A172 (cell line): Measurements from ENCODE around the gene RBM6. TPM values are rescaled to one million over a fixed set of nuclear protein-coding genes. Genes with fewer than 3 reads are reported as not detected.

Source experiments
- total RNA-seq: library from RNA; depleted of rRNA; stranded (reverse); fragments of >200 nt; shearing (Covaris generic); gene quantifications from 2 replicates; pipeline ENCODE4 v1.2.3, GENCODE V29; 2014; rRNA removed

RBM6 gene
- total RNA-seq, 1 experiment from 2014 or later, result 36.6 TPM

Other genes with a start within 250 kb of the RBM6 start
- gene AMIGO3, start 220.5 kb upstream of the RBM6 start, total RNA-seq, result 0.41 and 1.0 TPM in 2 replicates
- 25.6 and 27.3 TPM in 2 replicates for gene GMPPB, start 216.2 kb upstream of the RBM6 start, total RNA-seq
- gene IP6K1, start 153.6 kb upstream of the RBM6 start, total RNA-seq, result 26.6 and 31.0 TPM in 2 replicates
- gene CDHR4, start 140.3 kb upstream of the RBM6 start, total RNA-seq, result not detected in 2 replicates
- 2.8 and 6.4 TPM in 2 replicates for gene INKA1, start 136.9 kb upstream of the RBM6 start, total RNA-seq
- gene UBA7, start 126.2 kb upstream of the RBM6 start, total RNA-seq, result 13.1 and 19.7 TPM in 2 replicates
- 12.8 and 16.1 TPM in 2 replicates for gene TRAIP, start 83.6 kb upstream of the RBM6 start, total RNA-seq
- not detected in 2 replicates for gene CAMKV, start 70.2 kb upstream of the RBM6 start, total RNA-seq
- gene MST1R, start 36.3 kb upstream of the RBM6 start, total RNA-seq, result 1.1 and 1.9 TPM in 2 replicates
- 11.0 and 12.0 TPM in 2 replicates for gene MON1A, start 10.3 kb upstream of the RBM6 start, total RNA-seq
- gene RBM5, start 148.8 kb downstream of the RBM6 start, total RNA-seq, result 53.7 and 79.1 TPM in 2 replicates
- gene SEMA3F, start 215.2 kb downstream of the RBM6 start, total RNA-seq, result 3.5 and 11.1 TPM in 2 replicates